ENCODE measurements around the gene ZCCHC9. TPM values are rescaled to one million over a fixed set of nuclear protein-coding genes. Genes with fewer than 3 reads are reported as not detected.

ZCCHC9 gene
- total and polyA plus RNA-seq, 9 donors = 14.7 to 27.8 (median 20.7) TPM

GRCh38 chr5:81344736-81345135 lies 43.3 kb downstream of the ZCCHC9 start:
- Histone ChIP-seq H3K4me3 (no peak overlapping the region), H3K4me1 (ENCODE audit: insufficient read depth) (no peaks in the 10 kb centered on the region), H3K27me3 (no peaks in the 10 kb centered on the region), H3K36me3 (no peaks in the 10 kb centered on the region), H3K27ac (no peak overlapping the region), H3K9me3 (no peaks in the 10 kb centered on the region)
- TF ChIP-seq POLR2A (IDR thresholded peaks at IDR 0.05) (no peak), CTCF (IDR thresholded peaks at IDR 0.05) (no peak), EP300 (IDR thresholded peaks at IDR 0.05) (no peak)
- no peak for DNase-seq
- WGBS, 3 donors = 88 to 92% (median 90%) methylated on average over 13 of the region's 13 CpGs
- intact Hi-C loops (cut with DNase I) = no loop called here

GRCh38 chr5:81345411-81346003 lies 44.1 kb downstream of the ZCCHC9 start:
- Histone ChIP-seq H3K36me3 (no peaks in the 10 kb centered on the region), H3K9me3 (no peaks in the 10 kb centered on the region), H3K27me3 (no peaks in the 10 kb centered on the region), H3K4me1 (ENCODE audit: insufficient read depth) (no peaks in the 10 kb centered on the region), H3K27ac (no peak overlapping the region), H3K4me3 (no peak overlapping the region)
- TF ChIP-seq EP300 (IDR thresholded peaks at IDR 0.05) = no peak
- intact Hi-C loops (cut with DNase I) = no loop called here
- no peak for DNase-seq
- 87 to 92% (median 89%) methylated on average over 5 of the region's 5 CpGs for WGBS, 3 donors

GRCh38 chr5:81349161-81349560 lies 47.8 kb downstream of the ZCCHC9 start:
- no peak overlapping the region for H3K27ac ChIP-seq
- 70 to 83% (median 78%) methylated on average over 4 of the region's 4 CpGs for WGBS, 3 donors
- H3K4me3 ChIP-seq = no peak overlapping the region
- H3K9me3 ChIP-seq = no peaks in the 10 kb centered on the region
- no peaks in the 10 kb centered on the region for H3K36me3 ChIP-seq
- intact Hi-C loops (cut with DNase I) = no loop called here
- no peaks in the 10 kb centered on the region for H3K27me3 ChIP-seq
- no peaks in the 10 kb centered on the region for H3K4me1 ChIP-seq (ENCODE audit: insufficient read depth)
- DNase-seq = no peak
- no peak for TF ChIP-seq CTCF (IDR thresholded peaks at IDR 0.05)
- no peak for TF ChIP-seq POLR2A (IDR thresholded peaks at IDR 0.05)
- no peak for TF ChIP-seq EP300 (IDR thresholded peaks at IDR 0.05)

GRCh38 chr5:81350507-81350906 lies 49.1 kb downstream of the ZCCHC9 start:
- H3K27ac ChIP-seq = no peak overlapping the region
- intact Hi-C loops (cut with DNase I) = no loop called here

More at GRCh38 chr5:81350507-81350906, 49.1 kb downstream of the ZCCHC9 start:
- H3K36me3 ChIP-seq = no peaks in the 10 kb centered on the region
- H3K4me1 ChIP-seq (ENCODE audit: insufficient read depth) = no peaks in the 10 kb centered on the region
- no peaks in the 10 kb centered on the region for H3K9me3 ChIP-seq
- no peak overlapping the region for H3K4me3 ChIP-seq
- TF ChIP-seq POLR2A (IDR thresholded peaks at IDR 0.05) (no peak), CTCF (IDR thresholded peaks at IDR 0.05) (no peak), EP300 (IDR thresholded peaks at IDR 0.05) (no peak)
- no peaks in the 10 kb centered on the region for H3K27me3 ChIP-seq
- DNase-seq = no peak

All from ovary (tissue), 9 donors.